HepG2 (cell line): Measurements from ENCODE around the gene ST6GALNAC2. TPM values are rescaled to one million over a fixed set of nuclear protein-coding genes. Genes with fewer than 3 reads are reported as not detected.

ENCODE experiments used
- SMYD3 ChIP-seq: sonication (generic); formaldehyde crosslinking; IDR thresholded peaks from 2 replicates; pipeline ENCODE4 v1.8.1; 2023; ENCODE audit warnings: mild to moderate bottlenecking, missing genetic modification reagents
- WIZ ChIP-seq: sonication (generic); formaldehyde crosslinking; IDR thresholded peaks from 2 replicates; pipeline ENCODE4 v1.5.1; 2020; ENCODE audit warnings: mild to moderate bottlenecking, missing genetic modification reagents
- polyA plus RNA-seq, 8 experiments: library from polyadenylated mRNA; depleted of rRNA in 3 of 8; stranded (reverse) in 7 of 8; unstranded in 1 of 8; fragments of >200 nt; fragmentation: Illumina TruSeq in 4 of 8; extraction: Trizol in 4 of 8; gene quantifications; 2 replicates each; pipeline versions ENCODE4 v1.2.1 to v1.2.3, GENCODE V29; 2011 to 2016; ENCODE audit warnings: low read depth in 4 of 8, missing spikeins in 1 of 8, mixed read lengths in 1 of 8; ENCODE audit not compliant: insufficient read depth in 1 of 8
- total RNA-seq, 5 experiments: library from RNA; depleted of rRNA; stranded (reverse); fragments of >200 nt; fragmentation: Illumina TruSeq; extraction: Trizol; gene quantifications; 2 replicates each; pipeline ENCODE4 v1.2.3, GENCODE V29; 2016; ENCODE audit warnings: low read depth in 1 of 5
- TF ChIP-seq, protein P1 (sequence below), 2 experiments: fragments of 450-650 bp in 1 of 2; sonication (generic) in 1 of 2; formaldehyde crosslinking in 1 of 2; IDR thresholded peaks; 2 replicates each; pipeline versions ENCODE4 v1.6.1 to v1.8.0; 2016 to 2022; ENCODE audit warnings: antibody characterized with exemption in 1 of 2, mild to moderate bottlenecking in 1 of 2, missing genetic modification reagents in 1 of 2

ST6GALNAC2 gene
- total and polyA plus RNA-seq, 2 of the 13 experiments (the other 11 are each of a cell fraction or from before 2014, with no cell fraction given), result 0.12 to 0.49 TPM

DNA sequence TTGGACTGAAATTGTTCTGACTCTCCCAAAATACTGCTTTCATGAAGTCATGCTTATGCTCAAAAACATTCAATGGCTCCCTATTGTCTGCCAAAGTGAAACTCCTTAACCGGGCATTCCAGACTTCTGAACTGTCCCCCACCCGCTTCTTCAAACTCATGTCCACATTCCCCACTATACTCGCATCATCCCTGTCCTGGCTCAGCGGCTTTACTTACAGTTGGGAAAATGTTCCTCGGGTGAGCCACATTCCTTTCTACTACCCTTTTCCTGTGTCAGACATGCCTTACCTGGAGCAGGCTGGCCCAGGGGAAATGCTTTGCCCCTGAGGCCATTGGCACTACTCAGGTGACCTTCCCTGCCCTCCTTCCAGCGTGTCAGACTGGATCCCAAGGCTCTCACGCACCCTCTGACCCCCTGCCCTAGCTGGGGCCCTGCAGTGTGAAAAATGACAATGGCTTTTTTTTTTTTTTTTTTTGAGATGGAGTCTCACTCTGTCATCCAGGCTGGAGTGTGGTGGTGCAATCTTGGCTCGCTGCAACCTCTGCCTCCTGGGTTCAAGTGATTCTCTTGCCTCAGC, 53.5 kb downstream of the ST6GALNAC2 start (continued):
- TF ChIP-seq, protein P1, sequence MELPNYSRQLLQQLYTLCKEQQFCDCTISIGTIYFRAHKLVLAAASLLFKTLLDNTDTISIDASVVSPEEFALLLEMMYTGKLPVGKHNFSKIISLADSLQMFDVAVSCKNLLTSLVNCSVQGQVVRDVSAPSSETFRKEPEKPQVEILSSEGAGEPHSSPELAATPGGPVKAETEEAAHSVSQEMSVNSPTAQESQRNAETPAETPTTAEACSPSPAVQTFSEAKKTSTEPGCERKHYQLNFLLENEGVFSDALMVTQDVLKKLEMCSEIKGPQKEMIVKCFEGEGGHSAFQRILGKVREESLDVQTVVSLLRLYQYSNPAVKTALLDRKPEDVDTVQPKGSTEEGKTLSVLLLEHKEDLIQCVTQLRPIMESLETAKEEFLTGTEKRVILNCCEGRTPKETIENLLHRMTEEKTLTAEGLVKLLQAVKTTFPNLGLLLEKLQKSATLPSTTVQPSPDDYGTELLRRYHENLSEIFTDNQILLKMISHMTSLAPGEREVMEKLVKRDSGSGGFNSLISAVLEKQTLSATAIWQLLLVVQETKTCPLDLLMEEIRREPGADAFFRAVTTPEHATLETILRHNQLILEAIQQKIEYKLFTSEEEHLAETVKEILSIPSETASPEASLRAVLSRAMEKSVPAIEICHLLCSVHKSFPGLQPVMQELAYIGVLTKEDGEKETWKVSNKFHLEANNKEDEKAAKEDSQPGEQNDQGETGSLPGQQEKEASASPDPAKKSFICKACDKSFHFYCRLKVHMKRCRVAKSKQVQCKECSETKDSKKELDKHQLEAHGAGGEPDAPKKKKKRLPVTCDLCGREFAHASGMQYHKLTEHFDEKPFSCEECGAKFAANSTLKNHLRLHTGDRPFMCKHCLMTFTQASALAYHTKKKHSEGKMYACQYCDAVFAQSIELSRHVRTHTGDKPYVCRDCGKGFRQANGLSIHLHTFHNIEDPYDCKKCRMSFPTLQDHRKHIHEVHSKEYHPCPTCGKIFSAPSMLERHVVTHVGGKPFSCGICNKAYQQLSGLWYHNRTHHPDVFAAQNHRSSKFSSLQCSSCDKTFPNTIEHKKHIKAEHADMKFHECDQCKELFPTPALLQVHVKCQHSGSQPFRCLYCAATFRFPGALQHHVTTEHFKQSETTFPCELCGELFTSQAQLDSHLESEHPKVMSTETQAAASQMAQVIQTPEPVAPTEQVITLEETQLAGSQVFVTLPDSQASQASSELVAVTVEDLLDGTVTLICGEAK (IDR thresholded peaks at IDR 0.05), result no peak
- TF ChIP-seq, protein P1 (CRISPR knock-in tag; IDR thresholded peaks at IDR 0.05), result no peak
- TF ChIP-seq WIZ (CRISPR knock-in tag) (no peak), SMYD3 (no peak)
